Measurements from ENCODE around the gene TPRX2. TPM values are rescaled to one million over a fixed set of nuclear protein-coding genes. Genes with fewer than 3 reads are reported as not detected.
"Not testable (repeated sequence)": the region's sequence is repeated elsewhere in the genome, so short reads cannot be mapped to it uniquely, and the experiment has no call there.

TPRX2 gene, protein sequence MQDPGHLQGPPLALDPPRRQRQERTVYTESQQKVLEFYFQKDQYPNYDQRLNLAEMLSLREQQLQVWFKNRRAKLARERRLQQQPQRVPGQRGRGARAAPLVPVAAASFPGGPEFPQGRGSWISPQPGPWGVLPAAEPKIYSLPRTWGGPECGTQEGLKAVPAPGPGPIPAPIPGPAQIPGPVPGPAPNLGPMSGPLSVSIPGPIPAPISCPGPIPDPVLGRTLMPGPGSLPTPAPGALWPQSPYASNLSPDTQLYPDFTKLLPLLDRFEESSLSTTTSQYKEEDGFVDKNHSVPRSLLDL
- polyA plus RNA-seq = not detected in 2 replicates
- polyA minus RNA-seq = not detected in 2 replicates

DNA sequence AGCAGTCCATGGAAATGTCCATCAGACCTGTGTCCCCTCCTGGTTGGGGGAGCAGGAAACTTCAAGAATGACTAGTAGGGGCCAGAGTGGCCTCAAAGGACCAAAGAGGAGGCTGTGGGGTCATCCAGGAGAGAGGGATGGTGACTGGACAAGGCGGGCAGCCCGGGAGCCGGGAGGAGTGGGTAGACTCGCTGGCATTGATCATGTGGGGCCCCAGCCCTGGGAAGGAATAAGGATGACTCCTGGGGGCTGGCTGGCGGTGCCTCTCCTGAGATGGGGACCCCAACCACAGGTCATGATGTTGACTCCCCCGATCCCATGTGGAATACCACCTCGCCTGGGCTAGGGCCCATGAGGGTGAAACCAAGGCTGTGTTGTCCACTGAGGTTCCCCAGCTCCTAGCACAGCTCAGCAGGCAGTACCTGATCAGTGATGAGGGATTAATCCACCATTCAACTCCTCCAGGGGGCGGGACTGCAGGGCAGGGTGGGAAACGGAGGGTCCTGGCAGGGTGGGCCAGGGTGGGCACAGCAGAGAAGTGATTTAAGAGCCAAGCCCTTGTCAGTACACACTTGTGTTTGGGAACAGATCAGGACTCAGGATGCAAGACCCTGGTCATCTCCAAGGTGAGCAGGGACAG is at the start of gene TPRX2:
TPRX2 (plus strand) TSS at position 590 of the 640 bp plus-strand sequence; CDS start at position 602, 12 bp downstream.
- not testable (repeated sequence) for H4K20me1 ChIP-seq (ENCODE audit: insufficient read depth); H3K9me2 ChIP-seq (ENCODE audit: insufficient read depth, low read length); H3K9ac ChIP-seq (ENCODE audit: low read length); H3K27me3 ChIP-seq (ENCODE audit: insufficient read depth, low read depth, low read length); H3F3A ChIP-seq (ENCODE audit: insufficient read depth, low read length, poor library complexity, severe bottlenecking); H3K79me2 ChIP-seq (replicated peaks; ENCODE audit: insufficient read depth, low read length); H3K4me3 ChIP-seq (ENCODE audit: low read length); H3K36me3 ChIP-seq (ENCODE audit: insufficient read depth, low read length); H3K4me2 ChIP-seq (ENCODE audit: low read length); H3K27ac ChIP-seq (ENCODE audit: low read length); H2AFZ ChIP-seq (ENCODE audit: low read depth, low read length); H3K9me3 ChIP-seq (ENCODE audit: low read length)

DNA sequence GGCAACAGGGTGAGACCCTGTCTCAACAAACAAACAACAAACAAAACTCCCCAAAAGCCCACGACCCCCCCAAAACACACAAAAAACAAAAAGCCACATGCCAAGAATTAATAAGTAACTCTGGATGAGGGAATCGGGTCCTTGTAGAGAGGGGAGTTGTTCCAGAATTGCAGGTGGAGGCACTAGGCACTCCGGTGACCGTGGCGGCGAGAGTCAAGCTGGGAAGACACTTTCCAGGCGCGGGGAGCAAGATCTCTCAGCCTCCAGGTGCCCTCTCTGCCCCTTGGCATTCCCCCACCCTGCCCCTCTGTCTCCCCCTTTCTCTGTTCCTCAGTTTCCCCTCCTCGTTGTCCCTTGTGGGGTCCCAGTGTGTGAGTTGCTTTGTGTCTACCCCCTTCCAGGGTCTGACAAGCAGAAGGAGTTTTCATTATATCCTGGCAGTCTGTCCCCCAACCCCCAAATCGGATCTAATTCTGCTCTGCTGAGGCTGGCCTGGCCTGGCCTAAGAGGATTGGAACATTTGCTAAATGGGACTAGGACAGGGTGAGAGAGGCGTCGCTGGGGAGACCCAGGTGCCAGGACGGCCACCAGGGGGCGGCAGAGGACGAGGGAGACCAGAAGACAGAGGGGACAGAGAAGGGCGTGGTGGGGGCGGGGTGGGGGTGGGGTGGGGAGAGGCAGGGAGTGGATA is 45.6 kb upstream of the TPRX2 start:
- H3K9me2 ChIP-seq (ENCODE audit: insufficient read depth, low read length) = no peaks in the 10 kb centered on the region
- no peaks in the 10 kb centered on the region for H4K20me1 ChIP-seq (ENCODE audit: insufficient read depth)
- H3K27ac ChIP-seq (ENCODE audit: low read length) = no peak overlapping the region
- no peaks in the 10 kb centered on the region for H3K27me3 ChIP-seq (ENCODE audit: insufficient read depth, low read depth, low read length)
- no peaks in the 10 kb centered on the region for H3F3A ChIP-seq (ENCODE audit: insufficient read depth, low read length, poor library complexity, severe bottlenecking)
- H3K36me3 ChIP-seq (ENCODE audit: insufficient read depth, low read length) = no peaks in the 10 kb centered on the region
- no peaks in the 10 kb centered on the region for H3K79me2 ChIP-seq (replicated peaks; ENCODE audit: insufficient read depth, low read length)
- no peak overlapping the region for H2AFZ ChIP-seq (ENCODE audit: low read depth, low read length)
- no peak overlapping the region for H3K4me2 ChIP-seq (ENCODE audit: low read length)
- no peaks in the 10 kb centered on the region for H3K9me3 ChIP-seq (ENCODE audit: low read length)
- H3K9ac ChIP-seq (ENCODE audit: low read length) = no peak overlapping the region
- TF ChIP-seq, protein P1, sequence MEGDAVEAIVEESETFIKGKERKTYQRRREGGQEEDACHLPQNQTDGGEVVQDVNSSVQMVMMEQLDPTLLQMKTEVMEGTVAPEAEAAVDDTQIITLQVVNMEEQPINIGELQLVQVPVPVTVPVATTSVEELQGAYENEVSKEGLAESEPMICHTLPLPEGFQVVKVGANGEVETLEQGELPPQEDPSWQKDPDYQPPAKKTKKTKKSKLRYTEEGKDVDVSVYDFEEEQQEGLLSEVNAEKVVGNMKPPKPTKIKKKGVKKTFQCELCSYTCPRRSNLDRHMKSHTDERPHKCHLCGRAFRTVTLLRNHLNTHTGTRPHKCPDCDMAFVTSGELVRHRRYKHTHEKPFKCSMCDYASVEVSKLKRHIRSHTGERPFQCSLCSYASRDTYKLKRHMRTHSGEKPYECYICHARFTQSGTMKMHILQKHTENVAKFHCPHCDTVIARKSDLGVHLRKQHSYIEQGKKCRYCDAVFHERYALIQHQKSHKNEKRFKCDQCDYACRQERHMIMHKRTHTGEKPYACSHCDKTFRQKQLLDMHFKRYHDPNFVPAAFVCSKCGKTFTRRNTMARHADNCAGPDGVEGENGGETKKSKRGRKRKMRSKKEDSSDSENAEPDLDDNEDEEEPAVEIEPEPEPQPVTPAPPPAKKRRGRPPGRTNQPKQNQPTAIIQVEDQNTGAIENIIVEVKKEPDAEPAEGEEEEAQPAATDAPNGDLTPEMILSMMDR (IDR thresholded peaks at IDR 0.05; ENCODE audit: poor library complexity, severe bottlenecking) = peak; percentile 26
- TF ChIP-seq RAD21 (conservative IDR thresholded peaks at IDR 0.05) = no peak
- no peak overlapping the region for H3K4me3 ChIP-seq (ENCODE audit: low read length)

DNA sequence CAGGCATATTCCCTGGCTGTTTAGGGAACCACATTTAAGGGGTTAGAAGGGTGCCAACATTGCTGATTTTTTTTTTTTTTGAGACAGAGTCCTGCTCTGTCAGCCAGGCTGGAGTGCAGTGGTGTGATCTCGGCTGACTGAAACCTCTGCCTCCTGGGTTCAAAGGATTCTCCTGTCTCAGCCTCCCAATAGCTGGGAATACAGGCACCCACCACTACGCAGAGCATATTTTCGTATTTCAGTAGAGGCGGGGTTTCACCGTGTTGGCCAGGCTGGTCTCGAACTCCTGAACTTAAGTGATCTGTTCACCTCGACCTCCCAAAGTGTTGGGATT is 45.1 kb upstream of the TPRX2 start:
- no peak overlapping the region for H3K4me2 ChIP-seq (ENCODE audit: low read length)
- H3F3A ChIP-seq (ENCODE audit: insufficient read depth, low read length, poor library complexity, severe bottlenecking) = no peaks in the 10 kb centered on the region
- H3K36me3 ChIP-seq (ENCODE audit: insufficient read depth, low read length) = no peaks in the 10 kb centered on the region
- no peak overlapping the region for H3K9ac ChIP-seq (ENCODE audit: low read length)
- no peak overlapping the region for H2AFZ ChIP-seq (ENCODE audit: low read depth, low read length)
- no peak overlapping the region for H3K4me3 ChIP-seq (ENCODE audit: low read length)
- no peaks in the 10 kb centered on the region for H3K9me3 ChIP-seq (ENCODE audit: low read length)
- no peak for TF ChIP-seq TAF1 (IDR thresholded peaks at IDR 0.05; ENCODE audit: low read depth)
- no peak for TF ChIP-seq EP300 (conservative IDR thresholded peaks at IDR 0.05; ENCODE audit: poor library complexity, severe bottlenecking)
- TF ChIP-seq, protein P1 (IDR thresholded peaks at IDR 0.05; ENCODE audit: poor library complexity, severe bottlenecking) = no peak
- TF ChIP-seq MXI1 (conservative IDR thresholded peaks at IDR 0.05; ENCODE audit: poor library complexity, severe bottlenecking) = no peak
- no peak for TF ChIP-seq SMC3 (conservative IDR thresholded peaks at IDR 0.05; ENCODE audit: poor library complexity)
- no peak for TF ChIP-seq EZH2 (IDR thresholded peaks at IDR 0.05; ENCODE audit: borderline replicate concordance, insufficient read depth, low read length, poor library complexity, severe bottlenecking)
- no peak for TF ChIP-seq RAD21 (conservative IDR thresholded peaks at IDR 0.05)
- TF ChIP-seq, protein P2, sequence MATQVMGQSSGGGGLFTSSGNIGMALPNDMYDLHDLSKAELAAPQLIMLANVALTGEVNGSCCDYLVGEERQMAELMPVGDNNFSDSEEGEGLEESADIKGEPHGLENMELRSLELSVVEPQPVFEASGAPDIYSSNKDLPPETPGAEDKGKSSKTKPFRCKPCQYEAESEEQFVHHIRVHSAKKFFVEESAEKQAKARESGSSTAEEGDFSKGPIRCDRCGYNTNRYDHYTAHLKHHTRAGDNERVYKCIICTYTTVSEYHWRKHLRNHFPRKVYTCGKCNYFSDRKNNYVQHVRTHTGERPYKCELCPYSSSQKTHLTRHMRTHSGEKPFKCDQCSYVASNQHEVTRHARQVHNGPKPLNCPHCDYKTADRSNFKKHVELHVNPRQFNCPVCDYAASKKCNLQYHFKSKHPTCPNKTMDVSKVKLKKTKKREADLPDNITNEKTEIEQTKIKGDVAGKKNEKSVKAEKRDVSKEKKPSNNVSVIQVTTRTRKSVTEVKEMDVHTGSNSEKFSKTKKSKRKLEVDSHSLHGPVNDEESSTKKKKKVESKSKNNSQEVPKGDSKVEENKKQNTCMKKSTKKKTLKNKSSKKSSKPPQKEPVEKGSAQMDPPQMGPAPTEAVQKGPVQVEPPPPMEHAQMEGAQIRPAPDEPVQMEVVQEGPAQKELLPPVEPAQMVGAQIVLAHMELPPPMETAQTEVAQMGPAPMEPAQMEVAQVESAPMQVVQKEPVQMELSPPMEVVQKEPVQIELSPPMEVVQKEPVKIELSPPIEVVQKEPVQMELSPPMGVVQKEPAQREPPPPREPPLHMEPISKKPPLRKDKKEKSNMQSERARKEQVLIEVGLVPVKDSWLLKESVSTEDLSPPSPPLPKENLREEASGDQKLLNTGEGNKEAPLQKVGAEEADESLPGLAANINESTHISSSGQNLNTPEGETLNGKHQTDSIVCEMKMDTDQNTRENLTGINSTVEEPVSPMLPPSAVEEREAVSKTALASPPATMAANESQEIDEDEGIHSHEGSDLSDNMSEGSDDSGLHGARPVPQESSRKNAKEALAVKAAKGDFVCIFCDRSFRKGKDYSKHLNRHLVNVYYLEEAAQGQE (IDR thresholded peaks at IDR 0.05; ENCODE audit: borderline replicate concordance) = no peak
- no peak for TF ChIP-seq POLR2AphosphoS5 (IDR thresholded peaks at IDR 0.05)
- no peak overlapping the region for H3K27ac ChIP-seq (ENCODE audit: low read length)
- no peaks in the 10 kb centered on the region for H4K20me1 ChIP-seq (ENCODE audit: insufficient read depth)
- H3K27me3 ChIP-seq (ENCODE audit: insufficient read depth, low read depth, low read length) = no peaks in the 10 kb centered on the region
- no peaks in the 10 kb centered on the region for H3K79me2 ChIP-seq (replicated peaks; ENCODE audit: insufficient read depth, low read length)
- H3K9me2 ChIP-seq (ENCODE audit: insufficient read depth, low read length) = no peaks in the 10 kb centered on the region

DNA sequence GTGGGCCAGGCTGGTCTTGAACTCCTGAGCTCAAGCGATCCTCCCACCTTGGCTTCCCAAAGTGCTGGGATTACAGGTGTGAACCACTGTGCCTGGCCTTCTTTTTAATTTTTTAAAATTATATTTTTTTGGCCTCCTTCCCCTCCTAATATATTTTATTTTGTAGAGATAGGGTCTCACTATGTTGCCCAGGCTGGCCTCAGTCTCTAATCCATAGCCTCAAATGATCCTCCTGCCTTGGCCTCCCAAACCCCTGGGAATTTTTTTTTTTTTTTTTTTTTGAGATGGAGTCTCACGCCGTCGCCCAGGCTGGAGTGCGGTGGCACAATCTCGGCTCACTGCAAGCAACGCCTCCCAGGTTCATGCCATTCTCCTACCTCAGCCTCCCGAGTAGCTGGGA is 42.8 kb upstream of the TPRX2 start:
- H3K9ac ChIP-seq (ENCODE audit: low read length); H3K4me2 ChIP-seq (ENCODE audit: low read length); H3K9me3 ChIP-seq (ENCODE audit: low read length); H3K9me2 ChIP-seq (ENCODE audit: insufficient read depth, low read length); H4K20me1 ChIP-seq (ENCODE audit: insufficient read depth); H3K27ac ChIP-seq (ENCODE audit: low read length); H3K27me3 ChIP-seq (ENCODE audit: insufficient read depth, low read depth, low read length); H3K36me3 ChIP-seq (ENCODE audit: insufficient read depth, low read length); H3K4me3 ChIP-seq (ENCODE audit: low read length); H3F3A ChIP-seq (ENCODE audit: insufficient read depth, low read length, poor library complexity, severe bottlenecking); H2AFZ ChIP-seq (ENCODE audit: low read depth, low read length); H3K79me2 ChIP-seq (replicated peaks; ENCODE audit: insufficient read depth, low read length): not testable (repeated sequence)
